Stimulated activated CD4-positive, alpha-beta T cell treated with anti-CD3 and anti-CD28 coated beads, Interleukin-1b, Interleukin-23, amount 100 ng/mL, for 24 hours (primary cell): ENCODE results near the gene PAPSS2.
"Not testable (repeated sequence)": the region's sequence is repeated elsewhere in the genome, so short reads cannot be mapped to it uniquely, and the experiment has no call there.

Source experiments
- DNase-seq, 4 experiments: peaks; one replicate each; pipeline ENCODE4 v3.0.0-alpha.2; 2020; ENCODE audit warnings: low read depth in 4 of 4, low spot score in 1 of 4

PAPSS2 gene

DNA sequence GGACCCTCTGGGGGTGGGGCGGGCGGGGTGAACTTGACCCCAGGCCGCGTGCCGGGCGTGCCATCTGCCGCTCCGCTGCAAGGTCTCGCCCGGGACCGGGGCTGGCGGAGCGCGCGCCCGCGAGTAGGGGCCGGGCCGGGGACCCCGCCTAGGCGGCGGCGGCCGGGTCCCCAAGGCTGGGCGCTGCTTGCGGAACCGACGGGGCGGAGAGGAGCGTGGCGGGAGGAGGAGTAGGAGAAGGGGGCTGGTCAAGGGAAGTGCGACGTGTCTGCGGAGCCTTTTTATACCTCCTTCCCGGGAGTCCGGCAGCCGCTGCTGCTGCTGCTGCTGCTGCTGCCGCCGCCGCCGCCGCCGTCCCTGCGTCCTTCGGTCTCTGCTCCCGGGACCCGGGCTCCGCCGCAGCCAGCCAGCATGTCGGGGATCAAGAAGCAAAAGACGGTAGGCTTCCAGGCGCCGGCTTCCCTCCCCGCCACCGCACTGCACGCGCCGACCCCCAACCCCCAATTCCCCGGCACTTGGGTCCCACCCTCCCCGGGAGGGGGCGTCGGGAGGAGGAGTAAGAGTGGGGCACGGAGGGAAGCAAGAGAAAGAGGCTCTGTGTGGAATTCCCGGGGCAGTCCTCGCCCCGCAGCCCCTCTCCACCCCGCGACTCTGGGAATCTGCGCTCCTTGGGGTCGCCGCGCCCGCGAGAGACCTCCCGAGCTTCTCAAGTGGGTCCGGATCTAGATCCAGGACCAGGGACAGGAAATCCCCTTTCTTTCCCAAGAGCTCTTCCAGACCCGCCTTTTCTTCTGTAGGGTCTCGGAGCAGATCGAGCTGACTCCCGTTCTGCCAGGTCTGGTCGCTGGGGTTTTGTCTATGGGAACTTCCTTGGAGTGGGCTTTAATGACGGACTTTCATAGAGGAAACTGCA lies at the start of gene PAPSS2:
Gene PAPSS2 (plus strand): TSS at position 308 of the 913 bp plus-strand sequence. CDS start 104 bp downstream, at position 412.
- no peak for DNase-seq

GRCh38 chr10:87611341-87611740 lies 48.3 kb upstream of the PAPSS2 start:
- DNase-seq, result not testable (repeated sequence)

GRCh38 chr10:87612115-87612514 lies 47.6 kb upstream of the PAPSS2 start:
- no peak for DNase-seq

- DNase-seq, result no peak
These were observed 45.9 kb upstream of the PAPSS2 start for GRCh38 chr10:87613751-87614150.

GRCh38 chr10:87615856-87616255 lies 43.8 kb upstream of the PAPSS2 start:
- DNase-seq, result no peak

DNA sequence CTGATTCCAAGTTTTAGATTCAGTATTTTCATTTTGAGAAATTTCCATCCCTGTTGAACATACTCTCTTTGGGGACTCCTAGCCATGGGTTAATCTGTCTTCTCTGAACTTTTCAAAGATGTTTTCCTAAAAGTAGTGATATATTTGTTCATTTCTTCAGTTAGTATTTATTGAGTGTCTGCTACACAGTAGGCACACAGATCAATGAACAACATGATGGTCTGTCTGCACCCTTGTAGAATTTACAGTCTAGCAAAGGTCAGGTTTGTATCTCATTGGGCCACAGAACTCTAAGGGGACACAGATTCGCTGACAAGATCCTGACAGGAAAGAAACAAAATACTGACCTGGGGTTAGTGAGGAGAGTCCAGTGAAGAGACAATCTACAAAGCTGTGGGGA lies 42.2 kb upstream of the PAPSS2 start:
- no peak for DNase-seq

GRCh38 chr10:87618566-87619423 lies 40.9 kb upstream of the PAPSS2 start:
- no peak for DNase-seq

- no peak for DNase-seq
These were observed 40.0 kb upstream of the PAPSS2 start for GRCh38 chr10:87619705-87620104.

DNA sequence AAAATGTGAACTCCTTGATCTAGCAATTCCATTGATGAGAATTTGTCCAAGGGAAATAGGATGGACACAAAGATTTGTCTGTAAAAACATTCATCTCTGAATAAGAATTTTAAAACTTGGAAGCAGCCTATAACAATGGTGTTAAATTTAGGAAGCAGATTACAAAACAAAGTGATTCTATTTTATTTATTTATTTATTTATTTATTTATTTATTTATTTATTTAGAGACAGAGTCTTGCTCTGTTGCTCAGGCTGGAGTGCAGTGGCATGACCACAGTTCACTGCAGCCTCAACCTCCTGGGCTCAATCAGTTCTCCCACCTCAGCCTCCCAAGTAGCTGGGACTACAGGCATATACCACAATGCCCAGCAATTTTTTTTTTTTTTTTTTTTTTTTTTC lies 38.2 kb upstream of the PAPSS2 start:
- DNase-seq, result not testable (repeated sequence)

- DNase-seq, result no peak
These were observed 37.2 kb upstream of the PAPSS2 start for GRCh38 chr10:87622314-87623004.

GRCh38 chr10:87623191-87623590 lies 36.5 kb upstream of the PAPSS2 start:
- DNase-seq, result no peak

DNA sequence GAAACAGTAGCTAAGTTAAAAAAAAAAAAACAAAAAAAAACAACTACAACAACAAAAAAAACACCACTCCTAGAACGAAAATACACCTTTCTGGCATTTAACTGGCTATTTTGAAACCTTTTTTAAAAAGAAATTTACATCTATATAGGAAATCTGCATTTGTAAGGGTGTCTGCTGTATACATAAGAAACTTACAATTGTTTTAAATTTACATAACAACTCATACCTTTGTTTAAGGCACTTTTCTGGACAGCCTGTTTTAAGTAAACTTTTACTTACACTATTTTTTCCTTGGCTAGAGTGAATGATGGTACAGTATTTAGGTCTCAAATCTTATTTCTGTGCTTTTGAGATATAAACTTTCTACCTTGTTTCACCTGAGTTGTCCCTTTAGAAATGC lies 34.0 kb upstream of the PAPSS2 start:
- no peak for DNase-seq

DNA sequence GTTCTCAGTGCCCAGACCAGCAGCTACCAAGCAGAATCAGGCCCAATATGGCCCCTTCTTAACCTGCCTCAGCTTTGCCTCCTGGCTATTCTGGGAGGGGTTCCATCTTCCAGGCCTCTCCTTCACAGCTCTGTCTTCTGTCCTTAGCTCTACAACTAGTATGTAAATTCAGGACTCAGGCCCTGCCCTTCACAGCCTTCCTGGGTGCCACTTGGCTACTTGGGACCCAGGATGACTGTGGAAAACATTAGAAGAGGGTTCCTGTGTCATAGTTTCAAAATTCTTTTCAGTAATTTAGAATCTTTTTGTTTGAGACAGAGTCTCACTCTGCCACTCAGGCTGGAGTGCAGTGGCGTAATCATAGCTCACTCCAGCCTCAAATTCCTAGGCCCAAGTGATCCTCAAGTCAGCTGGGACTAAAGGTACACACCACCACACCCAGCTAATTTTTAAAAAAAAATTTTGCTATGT lies 33.2 kb upstream of the PAPSS2 start:
- no peak for DNase-seq

GRCh38 chr10:87630171-87630570 lies 29.5 kb upstream of the PAPSS2 start:
- DNase-seq, result no peak

DNA sequence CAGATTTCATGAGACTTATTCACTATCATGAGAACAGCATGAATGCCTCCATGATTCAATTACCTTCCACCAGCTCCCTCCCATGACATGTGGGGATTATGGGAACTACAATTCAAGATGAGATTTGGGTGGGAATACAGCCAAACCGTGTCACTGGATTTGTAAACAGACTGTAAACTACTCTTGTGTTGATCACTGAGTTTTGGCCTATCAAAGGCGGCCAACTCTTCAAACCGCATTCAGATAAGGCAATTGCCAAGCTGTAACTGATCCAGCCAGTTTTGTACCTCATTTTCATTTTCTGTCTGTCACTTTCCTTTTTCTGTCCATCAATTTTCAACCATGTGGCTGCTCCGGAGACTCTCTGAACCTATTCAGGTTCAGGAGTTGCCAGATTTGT lies 27.2 kb upstream of the PAPSS2 start:
- no peak for DNase-seq

GRCh38 chr10:87634311-87634710 lies 25.4 kb upstream of the PAPSS2 start:
- DNase-seq, result no peak

GRCh38 chr10:87635498-87636312 lies 24.0 kb upstream of the PAPSS2 start:
- no peak for DNase-seq

DNA sequence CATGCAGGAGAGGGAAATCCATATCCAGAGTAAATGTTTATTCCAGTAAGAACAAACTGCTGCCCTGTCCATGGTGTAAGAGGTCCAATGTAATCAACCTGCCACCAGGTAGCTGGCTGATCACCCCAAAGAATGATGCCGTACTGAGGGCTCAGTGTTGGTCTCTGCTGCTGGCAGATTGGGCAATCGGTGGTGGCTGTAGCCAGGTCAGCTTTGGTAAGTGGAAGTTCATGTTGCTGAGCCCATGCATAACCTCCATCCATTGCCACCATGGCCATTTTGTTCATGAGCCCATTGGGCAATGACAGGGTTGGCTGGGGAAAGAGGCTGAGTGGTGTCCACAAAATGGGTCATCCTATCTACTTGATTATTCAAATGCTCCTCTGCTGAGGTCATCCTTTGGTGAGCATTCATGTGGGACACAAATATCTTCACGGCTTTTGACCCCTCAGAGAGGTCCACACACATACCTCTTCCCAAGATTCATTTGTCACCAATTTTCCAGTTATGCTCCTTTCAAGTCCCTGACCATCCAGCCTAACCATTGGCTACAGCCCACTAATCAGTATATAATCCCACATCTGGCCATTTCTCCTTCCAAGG lies 23.3 kb upstream of the PAPSS2 start:
- no peak for DNase-seq

DNA sequence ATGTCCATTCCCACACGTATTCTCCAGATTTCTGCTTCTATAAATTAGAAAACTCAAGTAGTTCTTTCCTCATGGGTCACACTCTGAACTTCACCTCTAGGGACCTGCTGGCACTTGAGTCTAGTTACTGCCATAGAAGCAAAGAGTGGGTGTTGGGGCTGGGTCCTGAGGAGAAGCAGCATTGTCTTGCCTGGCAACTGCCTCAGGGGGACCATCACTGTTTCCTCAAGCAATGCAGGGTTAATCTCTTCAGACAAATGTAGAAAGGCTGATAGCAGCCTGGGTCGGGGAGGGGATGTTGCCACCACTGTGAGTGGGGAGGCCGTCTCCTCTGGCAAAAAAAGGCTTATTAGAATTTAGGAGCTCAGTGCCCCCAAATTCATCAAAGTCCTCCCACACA lies 20.2 kb upstream of the PAPSS2 start:
- no peak for DNase-seq

DNA sequence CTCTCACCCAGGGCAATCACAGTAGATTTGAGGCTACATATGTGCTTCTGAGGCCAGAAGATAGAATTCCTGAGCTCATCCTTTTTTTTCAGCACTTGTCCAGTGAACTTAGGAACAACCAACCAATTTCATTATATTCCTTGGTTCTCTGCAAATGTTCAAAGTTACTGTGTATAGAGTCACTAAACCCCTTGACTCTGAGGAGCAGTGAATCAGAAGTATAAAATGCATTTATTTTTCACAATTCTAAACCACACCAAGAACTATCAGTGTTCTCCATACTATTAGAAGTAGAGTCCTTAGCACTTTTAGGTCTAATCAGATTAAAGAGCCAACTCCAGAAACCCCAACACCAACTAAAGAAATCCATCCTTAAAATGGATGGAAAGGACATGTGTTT lies 19.6 kb upstream of the PAPSS2 start:
- no peak for DNase-seq
